Cardiac fibroblast (primary cell): ENCODE data around the gene SNX6.
"Not testable (repeated sequence)": the region's sequence is repeated elsewhere in the genome, so short reads cannot be mapped to it uniquely, and the experiment has no call there.

Experiments
- DNase-seq, 2 donors: peaks; one replicate each; pipeline versions ENCODE4 v3.0.0 to v3.0.0-alpha.2; 2010; ENCODE audit warnings: low read depth in 2 of 2
- H3K4me3 ChIP-seq, 2 donors: replicated peaks in 1 of 2; 1 replicate in 1 of 2; 2 replicates in 1 of 2; pipeline ENCODE4 v1.5.1; 2011; ENCODE audit warnings: low read depth in 2 of 2, low read length in 2 of 2, mild to moderate bottlenecking in 2 of 2, moderate library complexity in 1 of 2
- CTCF ChIP-seq: IDR thresholded peaks from one replicate; pipeline ENCODE4 v1.5.1; 2011; ENCODE audit warnings: low read depth, mild to moderate bottlenecking, low read length, inconsistent platforms

SNX6 gene

DNA sequence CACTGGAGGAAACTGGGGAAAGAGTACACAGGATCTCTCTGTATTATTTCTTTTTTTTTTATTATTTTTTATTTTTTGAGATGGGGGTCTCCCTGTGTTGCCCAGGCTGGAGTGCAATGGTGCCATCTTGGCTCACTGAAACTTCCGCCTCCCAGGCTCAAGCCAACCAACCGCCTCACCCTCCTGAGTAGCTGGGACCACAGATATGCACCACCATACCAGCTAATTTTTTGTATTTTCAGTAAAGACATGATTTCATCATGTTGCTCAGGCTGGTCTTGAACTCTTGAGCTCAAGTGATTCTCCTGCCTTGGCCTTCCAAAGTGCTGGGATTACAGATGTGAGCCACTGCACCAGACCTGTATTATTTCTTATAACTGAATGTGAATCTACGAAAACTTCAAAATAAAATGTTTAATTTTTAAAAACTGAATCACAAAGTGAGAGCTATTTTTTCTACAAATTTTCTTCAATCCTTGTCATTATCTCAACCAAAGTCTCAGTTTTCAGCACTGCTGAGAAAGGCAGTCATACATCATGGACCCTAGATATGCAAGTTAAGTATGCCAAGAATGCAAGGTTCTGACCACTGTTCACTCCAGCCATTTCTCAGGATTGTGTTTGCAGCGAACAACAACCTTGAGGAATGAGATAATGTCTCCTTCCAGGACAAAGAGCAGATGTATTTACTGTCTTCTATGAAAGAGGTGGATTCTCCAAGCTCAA lies 92.8 kb downstream of the SNX6 start:
- no peak overlapping the region for H3K4me3 ChIP-seq

DNA sequence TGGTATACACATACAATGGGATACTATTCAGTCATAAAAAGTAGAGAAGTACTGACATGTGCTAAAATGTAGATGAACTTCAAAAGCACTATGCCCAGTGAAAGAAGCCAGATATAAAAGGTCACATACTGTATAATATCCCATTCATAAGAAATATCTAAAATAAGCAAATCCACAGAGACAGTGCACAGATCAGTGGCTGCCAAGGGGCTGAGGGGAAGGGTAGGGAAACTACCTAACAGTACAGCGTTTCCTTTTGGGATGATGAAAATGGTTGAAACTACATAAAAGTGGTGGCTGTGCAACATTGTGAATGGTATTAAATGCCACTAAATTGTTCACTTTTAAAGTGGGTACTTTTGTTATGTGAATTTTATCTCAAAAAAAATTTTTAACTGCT lies 102.4 kb downstream of the SNX6 start:
- no peak for DNase-seq
- no peak overlapping the region for H3K4me3 ChIP-seq
- no peak for TF ChIP-seq CTCF

More for the DNA sequence above, 92.8 kb downstream of the SNX6 start:
- no peak for TF ChIP-seq CTCF
- peak; percentile 63 to 67 for DNase-seq

DNA sequence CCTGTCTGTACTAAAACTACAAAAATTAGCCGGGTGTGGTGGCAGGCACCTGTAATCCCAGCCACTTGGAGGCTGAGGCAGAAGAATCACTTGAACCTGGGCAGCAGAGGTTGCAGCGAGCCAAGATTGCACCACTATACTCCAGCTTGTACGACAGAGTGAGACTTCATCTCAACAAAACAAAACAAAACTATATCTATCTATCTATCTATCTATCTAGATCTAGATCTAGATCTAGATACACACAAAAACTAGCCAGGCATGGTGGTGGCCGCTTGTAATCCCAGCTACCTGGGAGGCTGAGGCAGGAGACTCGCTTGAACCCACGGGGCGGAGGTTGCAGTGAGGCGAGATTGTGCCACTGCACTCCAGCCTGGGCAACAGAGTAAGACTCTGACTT lies 105.7 kb downstream of the SNX6 start:
- DNase-seq, H3K4me3 ChIP-seq: not testable (repeated sequence)

DNA sequence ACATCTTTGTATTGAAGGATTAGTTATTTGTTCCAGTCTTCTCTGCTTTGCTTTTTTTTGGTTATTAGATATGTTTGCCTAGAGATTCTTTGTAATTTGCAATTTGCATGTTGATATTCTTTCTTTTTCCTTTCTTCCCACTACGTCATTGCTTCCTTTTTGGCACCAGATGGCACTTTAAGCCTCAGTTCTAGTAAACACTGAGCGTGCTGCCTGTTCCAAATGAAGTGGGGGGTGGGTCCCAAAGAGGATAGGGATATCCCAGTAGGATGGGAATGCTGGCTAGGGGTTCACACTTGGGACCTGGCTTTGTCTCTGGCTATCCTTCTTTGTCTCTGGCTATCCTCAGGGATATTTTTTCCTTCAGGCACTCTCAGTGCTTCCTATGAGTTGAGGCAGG lies 107.5 kb downstream of the SNX6 start:
- DNase-seq, result no peak
- no peak overlapping the region for H3K4me3 ChIP-seq
- TF ChIP-seq CTCF, result no peak

GRCh38 chr14:34521071-34521470 lies 108.9 kb downstream of the SNX6 start:
- not testable (repeated sequence) for DNase-seq, H3K4me3 ChIP-seq

DNA sequence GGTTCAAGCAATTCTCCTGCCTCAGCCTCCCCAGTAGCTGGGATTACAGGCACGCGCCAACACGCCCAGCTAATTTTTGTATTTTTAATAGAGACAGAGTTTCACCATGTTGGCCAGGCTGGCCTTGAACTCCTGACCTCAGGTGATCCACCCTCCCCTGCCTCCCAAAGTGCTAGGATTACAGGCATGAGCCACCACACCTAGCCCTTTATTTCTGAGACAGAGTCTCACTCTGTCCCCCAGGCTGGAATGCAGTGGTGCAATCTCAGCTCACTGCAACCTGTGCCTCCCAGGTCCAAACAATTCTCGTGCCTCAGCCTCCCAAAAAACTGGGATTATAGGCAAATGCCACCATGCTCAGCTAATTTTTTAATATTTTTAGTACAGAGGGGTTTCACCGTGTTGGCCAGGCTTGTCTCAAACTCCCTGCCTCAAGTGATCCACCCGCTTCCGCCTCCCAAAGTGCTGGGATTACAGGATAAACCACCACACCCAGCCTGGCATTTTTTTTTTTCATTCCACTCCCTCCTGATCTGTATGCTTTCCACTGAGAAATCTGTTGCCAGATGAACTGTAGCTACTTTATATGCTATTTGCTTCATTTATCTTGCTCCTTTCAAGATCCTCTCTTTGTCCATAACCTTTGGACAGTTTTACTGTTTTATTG lies 109.5 kb downstream of the SNX6 start:
- DNase-seq, result not testable (repeated sequence)

More for the DNA sequence above, 109.5 kb downstream of the SNX6 start:
- H3K4me3 ChIP-seq, result not testable (repeated sequence)
